ENCODE measurements around the gene NDUFS7.
"Not testable (repeated sequence)": the region's sequence is repeated elsewhere in the genome, so short reads cannot be mapped to it uniquely, and the experiment has no call there.

The NDUFS7 gene

DNA sequence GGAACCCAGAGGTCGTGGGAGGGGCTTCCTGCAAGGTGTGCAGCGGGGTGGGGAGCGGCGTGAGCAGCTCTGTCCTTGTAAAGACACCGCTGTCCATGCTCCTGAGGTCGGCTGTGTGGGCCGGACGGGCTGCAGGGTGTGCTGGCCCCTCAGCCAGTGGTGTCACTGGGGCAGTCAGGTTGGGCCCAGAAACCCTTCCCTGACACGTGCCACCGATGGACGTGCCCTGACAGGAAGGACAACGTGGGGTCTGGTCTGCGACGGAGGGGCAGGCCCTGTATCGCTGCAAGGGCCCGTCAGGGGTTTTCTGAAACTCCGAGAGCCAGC, 50.3 kb downstream of the NDUFS7 start:
- no peak for DNase-seq

DNA sequence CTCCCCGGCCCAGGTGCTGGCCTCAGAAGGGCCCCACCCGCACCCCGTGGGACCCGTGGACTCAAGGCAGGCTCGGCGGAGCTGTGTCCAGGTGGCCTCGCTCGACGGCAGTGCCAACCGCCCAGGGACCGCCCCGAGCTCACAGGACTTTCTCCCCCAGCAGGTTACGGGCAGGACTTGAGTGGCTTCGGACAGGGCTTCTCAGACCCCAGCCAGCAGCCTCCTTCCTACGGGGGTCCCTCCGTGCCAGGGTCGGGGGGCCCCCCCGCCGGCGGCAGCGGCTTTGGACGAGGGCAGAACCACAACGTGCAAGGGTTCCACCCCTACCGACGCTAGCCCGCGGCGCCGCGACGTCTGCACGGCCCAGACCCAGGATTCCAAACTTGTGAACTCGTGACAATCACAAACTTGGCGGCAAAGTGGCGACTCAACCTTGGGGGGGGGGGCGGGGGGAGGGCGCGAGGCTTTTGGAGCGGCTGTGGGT, 50.9 kb downstream of the NDUFS7 start:
- DNase-seq, result no peak

DNA sequence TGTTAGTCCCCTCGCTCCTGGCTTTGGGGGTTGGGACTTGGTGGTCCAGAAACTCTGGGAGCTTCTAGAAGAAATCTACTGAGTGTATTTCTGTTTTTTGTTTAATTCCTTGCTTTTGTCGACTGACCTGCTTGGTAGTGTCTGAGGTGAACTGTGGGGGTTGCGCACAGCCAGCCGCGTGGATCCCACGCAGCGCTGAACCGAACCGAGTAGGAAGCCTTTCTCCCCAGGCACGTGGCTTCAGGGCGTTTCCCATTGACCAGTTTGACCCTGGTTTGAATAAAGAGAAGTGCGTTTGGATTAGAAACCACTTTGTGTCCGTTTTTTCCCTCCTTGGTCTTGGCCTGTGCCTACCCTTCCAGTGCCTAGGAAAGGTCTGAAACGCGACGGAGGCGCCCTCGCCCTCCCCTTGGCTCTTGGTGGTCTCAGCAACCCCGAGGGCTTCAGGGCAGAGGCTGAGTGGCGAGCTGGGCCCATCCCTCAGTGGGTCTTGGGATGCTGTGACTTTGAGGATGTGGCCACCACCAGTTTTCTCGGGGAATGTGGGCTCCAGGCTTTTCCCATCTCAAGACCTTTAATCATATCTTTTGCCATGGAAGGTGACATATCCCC, 51.8 kb downstream of the NDUFS7 start:
- no peak for DNase-seq

DNA sequence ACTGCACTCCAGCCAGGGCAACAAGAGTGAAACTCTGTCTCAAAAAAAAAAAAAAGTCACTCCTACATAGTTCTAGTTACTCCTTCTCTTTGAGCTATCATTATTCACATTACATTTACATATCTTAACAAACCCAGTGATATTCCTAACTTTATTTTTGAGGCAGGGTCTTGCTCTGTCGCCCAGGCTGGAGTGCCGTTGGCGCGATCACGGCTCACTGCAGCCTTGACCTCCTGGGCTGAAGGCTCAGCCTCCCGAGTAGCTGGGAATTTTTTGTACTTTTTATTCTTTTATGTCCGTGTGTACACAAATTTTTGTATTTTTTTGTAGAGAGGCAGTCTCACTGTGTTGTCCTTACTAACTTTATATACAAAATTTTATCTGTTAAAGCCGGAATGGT, 53.9 kb downstream of the NDUFS7 start:
- DNase-seq, result no peak

DNA sequence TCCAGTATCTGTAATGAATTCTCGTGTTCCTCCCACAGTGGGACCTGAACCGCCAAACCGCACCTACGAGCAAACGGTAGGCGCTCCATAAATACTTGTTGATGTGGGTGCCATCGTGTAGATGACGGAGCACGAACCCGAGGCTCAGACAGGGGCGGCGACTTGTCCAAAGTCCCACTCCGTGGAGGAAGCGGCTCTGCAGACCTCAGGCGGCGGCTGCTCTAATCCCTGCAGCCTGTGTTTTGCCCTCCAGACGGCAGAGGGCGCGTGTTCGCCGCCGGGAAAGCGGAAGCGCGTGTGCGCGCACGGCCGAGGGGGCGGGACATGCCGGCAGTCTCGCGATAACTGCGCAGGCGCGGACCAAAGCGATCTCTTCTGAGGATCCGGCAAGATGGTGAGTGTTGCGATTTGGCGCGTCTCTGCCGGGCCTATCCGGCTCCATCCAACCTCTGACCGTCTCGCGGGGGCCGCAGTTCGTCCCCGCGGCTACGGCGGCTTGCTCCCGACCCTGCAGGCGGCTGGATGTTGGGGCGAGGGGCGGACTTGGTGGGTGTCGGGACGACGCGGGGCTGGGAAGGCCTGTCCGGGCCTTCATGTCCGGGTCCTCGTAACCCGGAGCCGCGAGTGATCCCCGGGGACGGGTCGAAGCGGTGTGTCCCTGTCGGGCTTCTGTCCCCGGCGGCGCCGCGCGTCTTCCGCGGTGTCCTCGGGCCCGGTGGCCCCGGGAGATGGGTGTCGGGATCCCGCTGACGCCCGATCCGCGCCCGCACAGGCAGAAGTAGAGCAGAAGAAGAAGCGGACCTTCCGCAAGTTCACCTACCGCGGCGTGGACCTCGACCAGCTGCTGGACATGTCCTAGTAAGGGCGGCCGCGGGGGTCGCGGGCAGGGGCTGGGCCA, 54.6 kb downstream of the NDUFS7 start, which contains the start of gene RPS15:
TSS of gene RPS15 (plus strand) at position 362 of the 898 bp plus-strand sequence. CDS start at position 392, 30 bp downstream.
- DNase-seq, result peak; percentile 89

DNA sequence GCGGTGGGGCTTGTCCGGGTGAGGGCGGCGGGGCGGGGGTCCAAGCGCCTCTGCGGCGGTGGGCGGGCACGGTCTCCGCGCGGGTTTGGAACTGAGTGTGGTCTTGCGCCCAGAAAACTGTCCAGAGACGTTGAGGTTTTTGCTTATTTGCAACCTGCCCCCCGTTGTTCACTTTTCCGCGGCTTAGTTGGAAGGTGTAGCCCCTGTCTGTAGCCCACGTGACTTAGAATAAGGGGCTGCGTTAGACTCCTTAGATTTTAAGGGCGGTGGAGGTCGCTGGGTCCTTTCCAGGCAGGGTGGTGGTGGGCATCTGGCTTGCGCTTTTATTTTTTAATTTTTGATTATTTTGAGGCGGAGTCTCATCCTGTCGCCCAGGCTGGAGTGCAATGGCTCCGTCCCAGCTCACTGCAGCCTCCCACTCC, 55.2 kb downstream of the NDUFS7 start:
- DNase-seq, result no peak

DNA sequence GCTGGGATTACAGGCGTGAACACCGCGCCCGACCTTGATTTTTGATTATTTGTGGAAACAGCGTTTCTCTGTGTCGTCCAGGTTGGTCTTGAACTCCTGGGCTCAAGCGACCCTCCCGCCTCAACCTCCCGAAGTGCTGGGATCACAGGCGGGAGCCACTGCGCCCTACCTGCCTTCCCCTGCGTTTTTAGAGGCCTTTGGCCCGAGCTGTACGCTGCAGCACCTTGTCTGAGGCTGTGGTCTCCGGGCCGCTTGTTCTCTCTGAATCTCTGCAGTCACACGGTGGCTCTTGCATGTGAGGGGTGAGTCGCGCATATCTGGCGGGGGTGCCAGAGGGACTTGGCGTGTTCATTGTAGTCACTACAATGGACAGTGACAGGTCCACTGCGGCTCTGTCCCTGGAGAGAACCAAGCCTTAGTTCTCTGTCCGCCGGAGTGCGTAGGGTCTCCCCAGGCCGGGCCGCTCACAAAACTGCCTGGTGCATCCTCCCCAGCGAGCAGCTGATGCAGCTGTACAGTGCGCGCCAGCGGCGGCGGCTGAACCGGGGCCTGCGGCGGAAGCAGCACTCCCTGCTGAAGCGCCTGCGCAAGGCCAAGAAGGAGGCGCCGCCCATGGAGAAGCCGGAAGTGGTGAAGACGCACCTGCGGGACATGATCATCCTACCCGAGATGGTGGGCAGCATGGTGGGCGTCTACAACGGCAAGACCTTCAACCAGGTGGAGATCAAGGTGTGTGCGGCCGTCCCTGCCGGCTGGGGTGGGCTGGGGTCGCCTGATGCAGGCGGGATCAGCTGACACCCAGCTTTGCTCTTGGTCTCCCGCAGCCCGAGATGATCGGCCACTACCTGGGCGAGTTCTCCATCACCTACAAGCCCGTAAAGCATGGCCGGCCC, 56.1 kb downstream of the NDUFS7 start:
- DNase-seq, result not testable (repeated sequence)

DNA sequence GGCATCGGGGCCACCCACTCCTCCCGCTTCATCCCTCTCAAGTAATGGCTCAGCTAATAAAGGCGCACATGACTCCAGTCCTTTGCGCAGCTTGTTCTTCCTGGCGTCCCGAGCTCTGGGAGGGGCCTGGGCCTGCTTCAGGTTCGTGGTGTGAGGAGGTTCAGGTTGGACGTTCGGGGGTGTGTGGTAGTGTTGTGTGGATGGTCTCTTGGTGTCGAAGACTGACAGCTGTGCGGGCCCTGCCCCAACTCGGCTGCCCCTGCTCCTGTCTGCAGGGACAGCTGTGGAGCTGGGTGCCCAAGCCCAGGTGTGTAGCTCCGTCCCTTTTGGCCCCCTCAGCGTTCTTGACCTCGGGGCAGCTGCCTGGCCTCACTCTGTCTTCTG, 56.7 kb downstream of the NDUFS7 start:
- DNase-seq, result no peak

DNA sequence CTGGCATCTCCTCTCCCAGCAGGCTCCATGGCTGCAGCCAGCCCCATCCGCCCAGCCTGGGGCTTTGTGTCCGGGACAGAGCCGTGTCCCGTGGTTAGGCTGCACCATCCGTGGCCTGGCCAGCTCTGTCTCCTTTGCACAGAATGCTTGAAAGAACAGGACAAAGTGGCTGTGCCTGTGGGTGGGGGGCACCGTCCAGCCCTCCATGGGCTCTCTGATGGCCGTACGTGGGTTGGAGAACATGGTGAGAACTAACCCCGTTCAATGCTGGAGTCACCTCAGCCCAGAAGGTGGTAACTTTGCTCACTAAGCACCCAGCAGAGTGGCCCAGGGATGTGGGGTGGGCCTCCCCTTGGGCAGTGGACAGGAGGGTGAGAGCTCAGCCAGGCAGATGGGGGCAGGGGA, 57.3 kb downstream of the NDUFS7 start:
- no peak for DNase-seq

DNA sequence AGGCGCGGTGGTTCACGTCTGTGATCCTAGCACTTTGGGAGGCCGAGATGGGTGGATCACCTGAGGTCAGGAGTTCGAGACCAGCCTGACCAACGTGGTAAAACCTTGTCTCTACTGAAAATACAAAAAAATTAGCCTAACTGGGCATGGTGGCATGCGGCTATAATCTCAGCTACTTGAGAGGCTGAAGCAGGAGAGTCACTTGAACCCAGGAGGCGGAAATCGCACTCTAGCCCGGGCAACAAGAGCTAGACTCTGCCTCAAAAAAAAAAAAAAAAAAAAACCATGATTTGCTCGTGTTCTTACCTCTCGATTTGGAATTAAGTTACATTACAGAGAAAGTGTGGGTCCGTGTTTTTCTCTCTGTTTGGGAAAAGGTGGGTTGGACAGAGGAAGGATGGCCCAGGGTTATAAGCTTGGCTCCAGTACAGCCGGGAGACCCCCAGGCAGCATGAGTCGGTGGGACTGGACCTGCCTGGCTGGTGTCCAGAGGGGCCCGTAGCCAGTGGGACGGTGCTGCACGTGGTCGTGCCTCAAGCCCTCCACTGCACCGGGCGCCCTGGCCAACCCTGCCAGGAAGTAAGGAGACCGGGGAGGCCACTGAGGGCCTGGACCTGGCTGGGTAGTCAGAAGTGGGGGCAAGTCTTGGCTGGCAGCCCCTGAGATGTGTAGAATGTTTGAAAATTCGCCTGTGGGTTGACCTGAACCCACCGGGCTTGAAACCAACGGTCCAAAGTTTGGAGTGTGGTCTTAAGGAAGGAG, 58.2 kb downstream of the NDUFS7 start:
- no peak for DNase-seq
